IMR-90 (cell line): ENCODE results near the gene DPH2. TPM values are rescaled to one million over a fixed set of nuclear protein-coding genes. Genes with fewer than 3 reads are reported as not detected.

ENCODE experiments used
- ATAC-seq: fragments of 200-7000 bp; cut with Tn5 transposase; 2 replicates; pipeline ENCODE4 v1.9.1; 2020; ENCODE audit warnings: low read depth, mild to moderate bottlenecking, moderate library complexity
- BruUV-seq: library from RNA; stranded (reverse); fragments of 400-500 nt; replicated peaks from 2 replicates; lab custom pipeline; 2021; lab: Mats Ljungman, UMichigan
- CTCF ChIA-PET: fragments of 300-600 bp; formaldehyde crosslinking; extraction: SDS; loops from one replicate; lab custom pipeline; 2021; ENCODE audit warnings: antibody characterized with exemption; lab: Yijun Ruan, JAX
- POLR2A ChIA-PET: fragments of 300-600 bp; sonication (Branson Sonifier 250); formaldehyde crosslinking; loops from one replicate; lab custom pipeline; 2022; ENCODE audit warnings: antibody characterized with exemption; ENCODE audit not compliant: unreplicated experiment; lab: Charles Lee
- DNase-seq: peaks from one replicate; pipeline ENCODE4 v3.0.0; 2013
- H2AFZ ChIP-seq: replicated peaks from 2 replicates; pipeline ENCODE3; 2013; ENCODE audit warnings: low read length, mild to moderate bottlenecking; ENCODE audit not compliant: poor library complexity
- H2AK5ac ChIP-seq: 2 replicates; pipeline ENCODE4 v1.6.1; 2013; ENCODE audit warnings: low read depth, low read length, inconsistent platforms
- H2AK9ac ChIP-seq: replicated peaks from 2 replicates; pipeline ENCODE3; 2013; ENCODE audit warnings: mild to moderate bottlenecking, low read depth, low read length, moderate library complexity; ENCODE audit not compliant: poor library complexity
- H2BK120ac ChIP-seq: 2 replicates; pipeline ENCODE4 v1.6.1; 2013; ENCODE audit warnings: low read depth, low read length, inconsistent platforms
- H2BK15ac ChIP-seq: 3 replicates; pipeline ENCODE4 v1.6.1; 2013; ENCODE audit warnings: low read depth, low read length, inconsistent platforms
- H2BK20ac ChIP-seq: 2 replicates; pipeline ENCODE4 v1.6.1; 2013; ENCODE audit warnings: low read depth, mild to moderate bottlenecking, inconsistent platforms, low read length, moderate library complexity
- H2BK5ac ChIP-seq: 2 replicates; pipeline ENCODE4 v1.6.1; 2013; ENCODE audit warnings: mild to moderate bottlenecking, low read depth, low read length, inconsistent platforms; ENCODE audit not compliant: poor library complexity, severe bottlenecking
- H3K14ac ChIP-seq: replicated peaks from 2 replicates; pipeline ENCODE4 v1.6.1; 2013; ENCODE audit warnings: low read depth, low read length, inconsistent platforms
- H3K18ac ChIP-seq: 2 replicates; pipeline ENCODE4 v1.6.1; 2013; ENCODE audit warnings: low read depth, low read length, control low read depth
- H3K23ac ChIP-seq: 2 replicates; pipeline ENCODE4 v1.6.1; 2013; ENCODE audit warnings: low read depth, low read length, inconsistent platforms
- H3K27ac ChIP-seq: 2 replicates; pipeline ENCODE4 v1.5.1; 2013; ENCODE audit warnings: mild to moderate bottlenecking, control low read depth, low read length; ENCODE audit not compliant: insufficient read depth
- H3K27me3 ChIP-seq: 2 replicates; pipeline ENCODE4 v1.6.1; 2013; ENCODE audit warnings: low read length; ENCODE audit not compliant: control insufficient read depth, insufficient read depth
- H3K36me3 ChIP-seq: 2 replicates; pipeline ENCODE4 v1.6.1; 2013; ENCODE audit warnings: low read length, mixed read lengths; ENCODE audit not compliant: control insufficient read depth, insufficient read depth
- H3K4ac ChIP-seq: 2 replicates; pipeline ENCODE4 v1.6.1; 2013; ENCODE audit warnings: low read depth, low read length, inconsistent platforms
- H3K4me1 ChIP-seq: 2 replicates; pipeline ENCODE4 v1.6.1; 2013; ENCODE audit warnings: low read length, mixed read lengths; ENCODE audit not compliant: control insufficient read depth, insufficient read depth
- H3K4me2 ChIP-seq: 2 replicates; pipeline ENCODE4 v1.6.1; 2013; ENCODE audit warnings: low read depth, mild to moderate bottlenecking, control low read depth, low read length, moderate library complexity
- H3K4me3 ChIP-seq: 2 replicates; pipeline ENCODE4 v1.5.1; 2013; ENCODE audit warnings: low read depth, mild to moderate bottlenecking, control low read depth, low read length, moderate library complexity; ENCODE audit not compliant: insufficient read depth
- H3K56ac ChIP-seq: 2 replicates; pipeline ENCODE4 v1.6.1; 2013; ENCODE audit warnings: low read length, inconsistent platforms; ENCODE audit not compliant: insufficient read depth; ENCODE audit errors: extremely low read depth
- H3K79me1 ChIP-seq, 2 experiments: 2 replicates each; pipeline ENCODE4 v1.6.1; 2013; ENCODE audit warnings: low read length in 2 of 2, inconsistent platforms in 1 of 2, low read depth in 1 of 2
- H3K9ac ChIP-seq: 2 replicates; pipeline ENCODE4 v1.6.1; 2013; ENCODE audit warnings: low read depth, low read length, control low read depth
- H3K9me1 ChIP-seq: 2 replicates; pipeline ENCODE4 v1.6.1; 2013; ENCODE audit warnings: low read length, inconsistent platforms; ENCODE audit not compliant: insufficient read depth
- H3K9me3 ChIP-seq: 2 replicates; pipeline ENCODE4 v1.6.1; 2013; ENCODE audit warnings: low read length; ENCODE audit not compliant: control insufficient read depth, insufficient read depth
- H4K20me1 ChIP-seq: 2 replicates; pipeline ENCODE4 v1.6.1; 2013; ENCODE audit warnings: low read length, inconsistent platforms; ENCODE audit not compliant: insufficient read depth
- H4K5ac ChIP-seq: 2 replicates; pipeline ENCODE4 v1.6.1; 2013; ENCODE audit warnings: mild to moderate bottlenecking, low read depth, low read length, control low read depth
- H4K8ac ChIP-seq, 2 experiments: 2 replicates each; pipeline ENCODE4 v1.6.1; 2013; ENCODE audit warnings: low read depth in 2 of 2, low read length in 2 of 2, control low read depth in 1 of 2, inconsistent platforms in 1 of 2
- H4K91ac ChIP-seq: 2 replicates; pipeline ENCODE4 v1.6.1; 2013; ENCODE audit warnings: low read depth, low read length, inconsistent platforms; ENCODE audit not compliant: insufficient read depth
- MAFK ChIP-seq: IDR thresholded peaks from 2 replicates; pipeline ENCODE4 v1.6.1; 2012; ENCODE audit warnings: low read depth, low read length, improper control_type of control experiment
- NFE2L2 ChIP-seq: fragments of 150-350 bp; IDR thresholded peaks from 2 replicates; pipeline ENCODE4 v1.6.1; 2016; ENCODE audit warnings: low read depth, mild to moderate bottlenecking, low read length
- WGBS, 2 experiments: methylation state at CpG; one replicate each; pipeline versions ENCODE4 v1.1.5 to v1.1.7; 2013; ENCODE audit warnings: missing lambda C conversion rate in 2 of 2; ENCODE audit not compliant: insufficient read length in 1 of 2; ENCODE audit errors: extremely low coverage in 2 of 2; 5-methylcytosine and 5-hydroxymethylcytosine counted together
- dilution Hi-C: fragments of 300-500 bp; cut with HindIII; formaldehyde crosslinking; loops from one replicate; pipeline ENCODE4 v1.14.3; 2018; ENCODE audit warnings: low sequenced_read_pairs; ENCODE audit not compliant: unreplicated experiment
- in situ Hi-C: fragments of 300-500 bp; cut with MboI; formaldehyde crosslinking; loops from 3 replicates; pipeline ENCODE4 v1.14.3; 2019; ENCODE audit warnings: low sequenced_read_pairs, inconsistent platforms, mixed read lengths
- intact Hi-C: fragments of 100-400 bp; cut with micrococcal nuclease; formaldehyde crosslinking; loops from 2 replicates; pipeline ENCODE4 v1.10.0; 2022
- polyA plus RNA-seq, 3 experiments: library from polyadenylated mRNA; depleted of rRNA; stranded (reverse); fragments of >200 nt; gene quantifications; 2 replicates each; pipeline ENCODE4 v1.2.3, GENCODE V29; 2012; ENCODE audit warnings: low replicate concordance in 1 of 3
- total RNA-seq: library from RNA; depleted of rRNA; stranded (reverse); fragments of >200 nt; gene quantifications from 2 replicates; pipeline ENCODE4 v1.2.3, GENCODE V29; 2012
- TF ChIP-seq, protein P1 (sequence below): conservative IDR thresholded peaks from 2 replicates; pipeline ENCODE4 v1.5.1; 2012; ENCODE audit warnings: mild to moderate bottlenecking, low read depth, low read length, improper control_type of control experiment

Gene DPH2
- total and polyA plus RNA-seq, 2 of the 4 experiments (the other 2 are of a cell fraction) = 21.0 to 32.2 TPM

- TF ChIP-seq MAFK (no peak), NFE2L2 (no peak)
- TF ChIP-seq, protein P1, sequence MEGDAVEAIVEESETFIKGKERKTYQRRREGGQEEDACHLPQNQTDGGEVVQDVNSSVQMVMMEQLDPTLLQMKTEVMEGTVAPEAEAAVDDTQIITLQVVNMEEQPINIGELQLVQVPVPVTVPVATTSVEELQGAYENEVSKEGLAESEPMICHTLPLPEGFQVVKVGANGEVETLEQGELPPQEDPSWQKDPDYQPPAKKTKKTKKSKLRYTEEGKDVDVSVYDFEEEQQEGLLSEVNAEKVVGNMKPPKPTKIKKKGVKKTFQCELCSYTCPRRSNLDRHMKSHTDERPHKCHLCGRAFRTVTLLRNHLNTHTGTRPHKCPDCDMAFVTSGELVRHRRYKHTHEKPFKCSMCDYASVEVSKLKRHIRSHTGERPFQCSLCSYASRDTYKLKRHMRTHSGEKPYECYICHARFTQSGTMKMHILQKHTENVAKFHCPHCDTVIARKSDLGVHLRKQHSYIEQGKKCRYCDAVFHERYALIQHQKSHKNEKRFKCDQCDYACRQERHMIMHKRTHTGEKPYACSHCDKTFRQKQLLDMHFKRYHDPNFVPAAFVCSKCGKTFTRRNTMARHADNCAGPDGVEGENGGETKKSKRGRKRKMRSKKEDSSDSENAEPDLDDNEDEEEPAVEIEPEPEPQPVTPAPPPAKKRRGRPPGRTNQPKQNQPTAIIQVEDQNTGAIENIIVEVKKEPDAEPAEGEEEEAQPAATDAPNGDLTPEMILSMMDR = 0 out of 2 replicates have a peak, but pooled peaks have one; percentile 19
- Histone ChIP-seq H3K27ac (no peak overlapping the region), H2AK9ac (no peak overlapping the region), H4K5ac (no peak overlapping the region), H3K36me3 (peaks cover 11% of the 10 kb centered on the region), H3K9me3 (peaks cover 5% of the 10 kb centered on the region), H3K79me1 (peaks cover 0 to 12% of the 10 kb centered on the region in 2 experiments; a peak in 1 of 4 replicates), H3K4ac (no peak overlapping the region; the same call in 1 of the 2 replicates), H3K4me3 (no peak overlapping the region), H4K91ac (no peak overlapping the region), H3K18ac (no peak overlapping the region), H3K9me1 (peaks cover 6% of the 10 kb centered on the region), H3K27me3 (no peaks in the 10 kb centered on the region), H2BK5ac (no peak overlapping the region), H2BK120ac (no peak overlapping the region), H3K9ac (no peak overlapping the region), H2AFZ (no peak overlapping the region), H3K4me1 (peaks cover 6% of the 10 kb centered on the region), H2BK20ac (no peak overlapping the region), H2BK15ac (no peak overlapping the region), H3K14ac (no peak overlapping the region), H2AK5ac (no peak overlapping the region; the same call in 1 of the 2 replicates), H4K20me1 (no peaks in the 10 kb centered on the region), H3K4me2 (no peak overlapping the region), H3K23ac (no peak overlapping the region), H3K56ac (no peak overlapping the region), H4K8ac (no peak overlapping the region)
- dilution Hi-C loops = no loop called here
- BruUV-seq = no TSS peak
- ChIA-PET POLR2A (no interaction called here), CTCF (interaction anchor here (1.9 kb wide), 1 partner anchor 167 kb away, joined by 7 read pairs; no protein-coding TSS in a partner anchor)
- ATAC-seq (no peak), DNase-seq (no peak)
- intact Hi-C loops = loop anchor here (5.0 kb wide), 1 partner anchor 78 kb away; no protein-coding TSS in a partner anchor
- in situ Hi-C loops = loop anchor here (5.0 kb wide), 1 partner anchor 158 kb away; no protein-coding TSS in a partner anchor
- whole genome bisulfite sequencing, 2 experiments = 100% methylated on average over 6 of the region's 10 CpGs; no CpG with 5 or more reads in 1 of the 2 experiments
These were observed 39.5 kb upstream of the DPH2 start for GRCh38 chr1:43930168-43930948.
